HG03139 (cell line): Measurements from ENCODE around the gene KIAA1217.

ENCODE experiments used
- ATAC-seq: cut with Tn5 transposase; IDR thresholded peaks from one replicate; pipeline ENCODE4 v1.9.1; 2021; ENCODE audit not compliant: unreplicated experiment

The KIAA1217 gene, protein sequence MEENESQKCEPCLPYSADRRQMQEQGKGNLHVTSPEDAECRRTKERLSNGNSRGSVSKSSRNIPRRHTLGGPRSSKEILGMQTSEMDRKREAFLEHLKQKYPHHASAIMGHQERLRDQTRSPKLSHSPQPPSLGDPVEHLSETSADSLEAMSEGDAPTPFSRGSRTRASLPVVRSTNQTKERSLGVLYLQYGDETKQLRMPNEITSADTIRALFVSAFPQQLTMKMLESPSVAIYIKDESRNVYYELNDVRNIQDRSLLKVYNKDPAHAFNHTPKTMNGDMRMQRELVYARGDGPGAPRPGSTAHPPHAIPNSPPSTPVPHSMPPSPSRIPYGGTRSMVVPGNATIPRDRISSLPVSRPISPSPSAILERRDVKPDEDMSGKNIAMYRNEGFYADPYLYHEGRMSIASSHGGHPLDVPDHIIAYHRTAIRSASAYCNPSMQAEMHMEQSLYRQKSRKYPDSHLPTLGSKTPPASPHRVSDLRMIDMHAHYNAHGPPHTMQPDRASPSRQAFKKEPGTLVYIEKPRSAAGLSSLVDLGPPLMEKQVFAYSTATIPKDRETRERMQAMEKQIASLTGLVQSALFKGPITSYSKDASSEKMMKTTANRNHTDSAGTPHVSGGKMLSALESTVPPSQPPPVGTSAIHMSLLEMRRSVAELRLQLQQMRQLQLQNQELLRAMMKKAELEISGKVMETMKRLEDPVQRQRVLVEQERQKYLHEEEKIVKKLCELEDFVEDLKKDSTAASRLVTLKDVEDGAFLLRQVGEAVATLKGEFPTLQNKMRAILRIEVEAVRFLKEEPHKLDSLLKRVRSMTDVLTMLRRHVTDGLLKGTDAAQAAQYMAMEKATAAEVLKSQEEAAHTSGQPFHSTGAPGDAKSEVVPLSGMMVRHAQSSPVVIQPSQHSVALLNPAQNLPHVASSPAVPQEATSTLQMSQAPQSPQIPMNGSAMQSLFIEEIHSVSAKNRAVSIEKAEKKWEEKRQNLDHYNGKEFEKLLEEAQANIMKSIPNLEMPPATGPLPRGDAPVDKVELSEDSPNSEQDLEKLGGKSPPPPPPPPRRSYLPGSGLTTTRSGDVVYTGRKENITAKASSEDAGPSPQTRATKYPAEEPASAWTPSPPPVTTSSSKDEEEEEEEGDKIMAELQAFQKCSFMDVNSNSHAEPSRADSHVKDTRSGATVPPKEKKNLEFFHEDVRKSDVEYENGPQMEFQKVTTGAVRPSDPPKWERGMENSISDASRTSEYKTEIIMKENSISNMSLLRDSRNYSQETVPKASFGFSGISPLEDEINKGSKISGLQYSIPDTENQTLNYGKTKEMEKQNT (N-terminal part only)

DNA sequence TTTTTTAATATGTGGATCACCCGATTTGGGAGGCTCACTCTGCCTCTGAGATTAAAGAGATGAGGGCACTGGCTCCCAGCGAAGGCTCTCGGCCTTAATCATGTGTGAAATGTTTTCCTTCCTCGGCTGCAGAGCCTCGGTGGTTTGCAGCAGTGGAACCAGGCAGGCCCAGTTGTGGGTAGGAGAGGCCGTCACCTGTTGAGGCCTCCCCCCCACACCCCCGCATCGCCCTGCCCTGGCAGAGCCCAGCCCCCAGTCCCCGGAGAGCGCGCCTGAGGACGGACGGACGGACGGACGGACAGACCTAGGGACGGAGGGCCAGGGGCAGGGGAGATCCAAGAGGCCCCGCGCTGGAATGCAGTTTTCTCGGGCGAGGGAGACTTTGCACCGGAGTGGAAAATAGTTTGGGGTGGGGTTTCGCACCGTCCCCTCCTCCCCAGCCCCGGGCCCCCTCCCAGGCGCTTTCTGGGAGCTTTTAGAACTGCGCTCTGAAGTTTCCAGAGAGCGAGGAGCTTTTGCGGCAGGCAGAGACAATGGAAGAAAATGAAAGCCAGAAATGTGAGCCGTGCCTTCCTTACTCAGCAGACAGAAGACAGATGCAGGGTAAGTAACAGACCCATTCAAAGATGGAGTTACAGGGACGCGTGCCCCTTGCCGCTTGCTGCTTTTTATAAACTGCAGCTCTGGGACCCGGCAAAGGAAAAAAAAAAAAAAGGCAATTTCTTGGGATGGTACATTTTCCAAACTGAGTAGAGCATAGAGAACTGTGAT lies at the start of gene KIAA1217:
TSS of gene KIAA1217 (plus strand) at position 478 of the 771 bp plus-strand sequence. CDS start at position 534, 56 bp downstream.
- peak; percentile 28 for ATAC-seq

- no peak for ATAC-seq
Observed at GRCh38 chr10:24162206-24162985, 46.5 kb upstream of the KIAA1217 start.

- no peak for ATAC-seq
Observed at GRCh38 chr10:24163485-24163884, 45.5 kb upstream of the KIAA1217 start.

DNA sequence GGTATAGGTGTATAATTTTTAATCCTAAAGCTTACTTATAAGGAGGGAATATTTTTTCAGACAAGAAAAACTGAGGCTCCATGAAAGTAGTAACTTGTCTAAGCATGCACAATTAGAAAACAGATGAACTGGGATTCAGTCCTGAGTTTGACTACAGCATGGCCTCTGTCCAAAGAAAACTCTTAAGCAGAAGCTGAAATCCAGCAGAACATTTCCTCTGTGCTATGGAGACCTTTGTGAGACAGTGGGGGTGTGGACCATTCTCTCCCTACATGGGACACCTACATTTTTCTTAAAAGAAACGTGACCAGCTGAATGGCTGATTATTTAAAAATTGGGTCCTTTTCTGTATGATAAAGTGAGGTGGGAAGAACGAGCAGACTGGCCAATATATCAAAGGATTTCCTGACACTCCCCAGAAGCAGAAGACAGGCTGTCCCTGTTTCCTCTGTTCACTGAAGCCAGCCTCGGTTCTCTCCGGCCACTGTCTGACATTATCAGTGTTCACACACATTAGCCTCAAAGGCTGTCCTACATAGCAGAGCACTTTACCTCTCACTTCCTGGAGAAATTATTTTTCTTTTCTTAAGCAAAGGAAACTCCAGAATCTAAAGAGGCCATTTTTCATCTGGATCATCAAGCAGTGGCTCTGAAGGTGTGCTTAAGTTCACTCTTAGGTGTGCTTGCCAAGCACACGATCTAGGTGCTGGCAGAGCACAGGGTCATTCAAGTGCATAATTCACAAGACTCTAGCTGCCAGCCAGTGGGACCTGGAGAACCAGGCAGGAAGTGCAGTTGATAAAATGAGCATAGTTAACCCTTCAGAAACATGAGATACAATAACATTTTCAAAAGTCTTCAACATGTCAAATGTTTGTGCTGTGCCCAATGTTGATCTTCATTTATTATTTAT lies 40.4 kb upstream of the KIAA1217 start:
- ATAC-seq = no peak

GRCh38 chr10:24170199-24170598 lies 38.7 kb upstream of the KIAA1217 start:
- ATAC-seq = no peak

GRCh38 chr10:24172909-24173308 lies 36.0 kb upstream of the KIAA1217 start:
- ATAC-seq = no peak

- ATAC-seq = no peak
Observed at GRCh38 chr10:24174014-24174413, 34.9 kb upstream of the KIAA1217 start.

GRCh38 chr10:24176658-24177057 lies 32.3 kb upstream of the KIAA1217 start:
- no peak for ATAC-seq

DNA sequence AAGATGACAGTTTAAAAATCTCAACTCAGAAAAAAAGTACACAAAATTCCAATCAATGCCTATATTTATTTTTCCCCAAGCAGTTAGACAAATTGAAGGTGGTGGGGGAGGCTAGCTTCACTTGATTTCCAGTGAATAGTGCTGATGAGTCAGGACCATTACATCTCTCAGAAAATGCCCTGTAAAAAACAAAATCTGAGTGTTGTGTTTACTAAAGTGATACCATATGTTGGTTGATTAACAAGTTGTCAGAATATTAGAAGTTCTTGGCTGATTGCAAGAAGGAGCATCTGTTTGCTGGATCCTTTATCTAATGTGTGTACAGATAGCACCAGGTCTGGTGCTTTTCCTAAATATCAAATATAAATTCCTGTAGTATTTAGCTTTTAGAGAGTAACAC lies 31.3 kb upstream of the KIAA1217 start:
- ATAC-seq = no peak

DNA sequence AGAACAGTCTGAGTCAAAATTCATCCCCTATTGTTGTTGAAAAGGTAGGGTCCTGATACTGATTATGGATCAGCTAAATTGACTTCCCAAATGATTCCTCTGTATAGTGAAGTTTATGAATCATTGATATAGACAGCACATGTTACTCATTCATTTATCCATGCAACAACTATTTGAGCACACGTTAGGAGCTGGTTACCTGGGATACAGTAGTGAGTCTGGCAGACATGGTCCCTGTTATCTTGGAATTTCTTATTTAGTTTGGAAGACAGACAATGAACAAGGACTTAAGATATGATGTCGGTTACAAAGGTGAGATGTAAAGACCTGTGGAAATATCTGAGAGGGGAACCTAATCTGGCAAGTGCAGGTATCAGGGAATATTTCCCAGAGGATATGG lies 28.0 kb upstream of the KIAA1217 start:
- ATAC-seq = no peak

DNA sequence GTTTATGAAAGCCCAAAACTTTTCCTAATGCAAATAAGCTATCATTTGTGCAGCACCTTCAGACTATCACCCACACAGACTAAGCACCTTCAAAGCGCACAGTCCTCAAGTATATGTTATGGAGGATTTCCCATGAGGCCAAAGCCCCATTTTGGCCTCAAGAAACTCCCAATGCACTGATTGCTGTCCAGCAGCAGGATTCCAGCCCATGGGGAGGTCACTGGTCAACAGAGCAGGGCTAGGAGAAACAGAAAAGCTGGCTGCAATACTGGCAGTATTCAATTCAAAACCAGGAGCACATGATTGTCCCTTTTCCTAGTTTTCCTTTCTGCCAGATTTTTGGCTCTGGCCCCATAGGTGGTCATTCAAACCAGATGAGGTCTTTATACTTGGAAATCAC lies 24.5 kb upstream of the KIAA1217 start:
- ATAC-seq = no peak

- ATAC-seq = no peak
Observed at GRCh38 chr10:24193330-24193729, 15.6 kb upstream of the KIAA1217 start.

GRCh38 chr10:24197263-24197662 lies 11.7 kb upstream of the KIAA1217 start:
- ATAC-seq = no peak

GRCh38 chr10:24201503-24202180 lies 7.3 kb upstream of the KIAA1217 start:
- ATAC-seq = no peak

DNA sequence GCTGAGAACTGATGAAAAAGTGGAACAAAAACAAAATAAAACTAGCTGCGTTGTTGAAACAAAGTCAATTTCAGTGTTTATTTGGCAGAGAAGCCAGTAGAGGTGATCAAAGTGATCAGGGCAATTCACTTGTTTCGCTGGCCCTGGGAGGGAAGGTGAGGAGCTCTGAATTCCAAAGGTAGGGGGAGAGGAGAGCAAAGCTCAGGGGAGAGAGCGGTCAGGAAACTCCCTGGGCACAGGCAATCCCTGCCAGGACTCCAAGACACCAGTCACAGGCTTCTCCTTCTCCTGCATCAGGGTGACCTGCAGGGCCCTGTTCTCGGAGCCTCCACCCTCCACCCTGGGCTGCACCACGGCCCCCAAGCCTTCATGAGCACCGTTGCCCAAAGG lies 6.8 kb upstream of the KIAA1217 start:
- ATAC-seq = no peak

DNA sequence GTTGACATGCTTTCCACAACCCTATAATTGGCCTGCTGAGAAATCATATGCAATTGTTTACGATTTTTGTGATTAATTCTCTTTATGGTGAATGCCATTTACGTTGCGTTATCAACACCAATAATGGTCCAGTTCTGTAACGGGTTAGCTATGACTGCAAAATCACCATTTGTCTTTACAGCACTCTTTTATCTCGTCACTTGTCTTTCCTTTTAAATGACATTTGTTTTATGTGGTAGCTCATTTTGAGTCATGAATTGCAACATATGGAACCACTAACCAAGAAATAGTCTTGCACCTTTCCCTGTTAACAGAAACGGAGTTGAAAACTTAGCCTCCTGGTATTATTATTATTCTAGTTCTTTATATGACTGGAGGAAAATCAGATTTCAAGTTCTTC lies 3.1 kb upstream of the KIAA1217 start:
- ATAC-seq = no peak

- ATAC-seq = no peak
Observed at GRCh38 chr10:24206334-24206733, 2.6 kb upstream of the KIAA1217 start.

- ATAC-seq = no peak
Observed at GRCh38 chr10:24206926-24207325, 2.0 kb upstream of the KIAA1217 start.
